ENCODE measurements around the gene DYNC1I1.

DNA sequence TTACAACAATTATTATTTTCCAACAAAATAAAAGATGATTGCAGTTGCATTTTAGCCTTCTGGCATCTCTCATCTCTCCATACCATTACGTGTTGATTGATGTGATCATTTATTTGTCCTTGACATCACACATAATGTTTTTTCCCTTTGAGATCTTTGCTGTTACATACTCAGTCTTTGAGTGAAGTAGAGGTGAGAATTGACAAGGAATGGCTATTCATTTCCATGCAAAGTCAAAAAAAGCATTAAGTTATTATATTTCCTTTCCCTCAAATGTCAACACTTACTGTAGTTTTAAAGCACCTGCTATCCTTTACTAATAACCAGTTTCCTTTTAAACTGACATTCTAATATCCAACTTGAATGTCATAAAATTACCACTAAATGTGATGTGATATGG lies 33.6 kb downstream of the DYNC1I1 start:
- TF ChIP-seq, protein P1, sequence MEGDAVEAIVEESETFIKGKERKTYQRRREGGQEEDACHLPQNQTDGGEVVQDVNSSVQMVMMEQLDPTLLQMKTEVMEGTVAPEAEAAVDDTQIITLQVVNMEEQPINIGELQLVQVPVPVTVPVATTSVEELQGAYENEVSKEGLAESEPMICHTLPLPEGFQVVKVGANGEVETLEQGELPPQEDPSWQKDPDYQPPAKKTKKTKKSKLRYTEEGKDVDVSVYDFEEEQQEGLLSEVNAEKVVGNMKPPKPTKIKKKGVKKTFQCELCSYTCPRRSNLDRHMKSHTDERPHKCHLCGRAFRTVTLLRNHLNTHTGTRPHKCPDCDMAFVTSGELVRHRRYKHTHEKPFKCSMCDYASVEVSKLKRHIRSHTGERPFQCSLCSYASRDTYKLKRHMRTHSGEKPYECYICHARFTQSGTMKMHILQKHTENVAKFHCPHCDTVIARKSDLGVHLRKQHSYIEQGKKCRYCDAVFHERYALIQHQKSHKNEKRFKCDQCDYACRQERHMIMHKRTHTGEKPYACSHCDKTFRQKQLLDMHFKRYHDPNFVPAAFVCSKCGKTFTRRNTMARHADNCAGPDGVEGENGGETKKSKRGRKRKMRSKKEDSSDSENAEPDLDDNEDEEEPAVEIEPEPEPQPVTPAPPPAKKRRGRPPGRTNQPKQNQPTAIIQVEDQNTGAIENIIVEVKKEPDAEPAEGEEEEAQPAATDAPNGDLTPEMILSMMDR (conservative IDR thresholded peaks at IDR 0.05 in 1 of 2, IDR thresholded peaks at IDR 0.05 in 1 of 2; ENCODE audit: extremely low read depth in 1 of 2, insufficient read depth in 1 of 2, low read depth in 1 of 2, low read length in 2 of 2) = no peak
- no peak for TF ChIP-seq EZH2 (IDR thresholded peaks at IDR 0.05; ENCODE audit: borderline replicate concordance, low read length)

Data from mammary epithelial cell (primary cell).